H1 (cell line): ENCODE data around the gene UBASH3A. TPM values are rescaled to one million over a fixed set of nuclear protein-coding genes. Genes with fewer than 3 reads are reported as not detected.

Experiments
- CTCF ChIA-PET: fragments of 300-600 bp; sonication (Branson Sonifier 250); formaldehyde crosslinking; loops from one replicate; lab custom pipeline; 2021; ENCODE audit not compliant: partially characterized antibody; lab: Charles Lee
- POLR2A ChIA-PET: fragments of 300-600 bp; sonication (Branson Sonifier 250); formaldehyde crosslinking; loops from one replicate; lab custom pipeline; 2021; ENCODE audit warnings: inconsistent platforms; ENCODE audit not compliant: partially characterized antibody; lab: Charles Lee
- DNase-seq, 2 experiments: peaks; one replicate each; pipeline versions ENCODE4 v3.0.0 to v3.0.0-alpha.2; 2010 to 2022; ENCODE audit warnings: low spot score in 2 of 2, low read depth in 1 of 2, mixed read lengths in 1 of 2
- FAIRE-seq: peaks from 2 replicates; lab custom pipeline; 2011; peaks lifted over from hg19 to GRCh38; lab: Jason Lieb, UNC
- H2AFZ ChIP-seq: 2 replicates; pipeline ENCODE4 v1.8.1; 2012; ENCODE audit warnings: low read length, inconsistent platforms
- H2AK5ac ChIP-seq: 2 replicates; pipeline ENCODE4 v1.6.1; 2013; ENCODE audit warnings: low read depth, low read length
- H2BK120ac ChIP-seq: replicated peaks from 2 replicates; pipeline ENCODE3; 2013; ENCODE audit warnings: low read depth, low read length, inconsistent platforms
- H2BK12ac ChIP-seq: 2 replicates; pipeline ENCODE4 v1.6.1; 2013; ENCODE audit warnings: low read depth, low read length
- H2BK15ac ChIP-seq: 2 replicates; pipeline ENCODE4 v1.6.1; 2013; ENCODE audit warnings: low read length
- H2BK20ac ChIP-seq: 2 replicates; pipeline ENCODE4 v1.6.1; 2013; ENCODE audit warnings: low read length
- H2BK5ac ChIP-seq: 2 replicates; pipeline ENCODE4 v1.6.1; 2013; ENCODE audit warnings: low read depth, low read length
- H3K14ac ChIP-seq: 2 replicates; pipeline ENCODE4 v1.6.1; 2013; ENCODE audit warnings: inconsistent platforms; ENCODE audit not compliant: insufficient read length
- H3K18ac ChIP-seq: 2 replicates; pipeline ENCODE4 v1.6.1; 2013; ENCODE audit warnings: low read length; ENCODE audit errors: extremely low read depth
- H3K23ac ChIP-seq: 2 replicates; pipeline ENCODE4 v1.6.1; 2013; ENCODE audit warnings: inconsistent platforms; ENCODE audit not compliant: insufficient read length
- H3K23me2 ChIP-seq: 2 replicates; pipeline ENCODE4 v1.6.1; 2013; ENCODE audit warnings: low read depth, low read length
- H3K27ac ChIP-seq: 2 replicates; pipeline ENCODE4 v1.6.1; 2011; ENCODE audit warnings: low read depth, low read length, inconsistent platforms
- H3K27me3 ChIP-seq, 4 experiments: replicated peaks in 1 of 4; 1 replicate in 1 of 4; 2 replicates in 3 of 4; pipeline versions ENCODE4 v1.6.1 to v1.8.1; 2011 to 2013; ENCODE audit warnings: low read length in 3 of 4, mild to moderate bottlenecking in 3 of 4, inconsistent platforms in 2 of 4, mixed read lengths in 2 of 4, moderate library complexity in 1 of 4; ENCODE audit not compliant: control insufficient read depth in 3 of 4, insufficient read depth in 3 of 4; ENCODE audit errors: extremely low read depth in 1 of 4
- H3K36me3 ChIP-seq, 4 experiments: 2 replicates each; pipeline versions ENCODE4 v1.6.1 to v1.8.1; 2011 to 2013; ENCODE audit warnings: mild to moderate bottlenecking in 4 of 4, low read length in 3 of 4, moderate library complexity in 2 of 4, control low read depth in 1 of 4, inconsistent platforms in 1 of 4; ENCODE audit not compliant: insufficient read depth in 4 of 4, control insufficient read depth in 2 of 4
- H3K4ac ChIP-seq: replicated peaks from 2 replicates; pipeline ENCODE3; 2013; ENCODE audit warnings: low read length, low read depth, mixed read lengths, inconsistent platforms; ENCODE audit not compliant: insufficient read length
- H3K4me1 ChIP-seq, 4 experiments: replicated peaks in 1 of 4; 1 replicate in 1 of 4; 2 replicates in 3 of 4; pipeline versions ENCODE4 v1.6.1 to v1.8.1; 2011 to 2013; ENCODE audit warnings: low read length in 3 of 4, inconsistent platforms in 2 of 4, mixed read lengths in 1 of 4; ENCODE audit not compliant: insufficient read depth in 4 of 4, control insufficient read depth in 3 of 4
- H3K4me2 ChIP-seq, 2 experiments: 2 replicates each; pipeline versions ENCODE4 v1.6.1 to v1.8.1; 2011 to 2013; ENCODE audit warnings: low read depth in 2 of 2, low read length in 2 of 2, control low read depth in 1 of 2, inconsistent platforms in 1 of 2, mild to moderate bottlenecking in 1 of 2; ENCODE audit not compliant: insufficient read depth in 1 of 2
- H3K4me3 ChIP-seq, 4 experiments: fragments of 200-600, 300-600 bp in 1 of 4; sonication (generic), shearing (Covaris generic), sonication (Bioruptor Twin) in 1 of 4; 2 replicates each; pipeline versions ENCODE4 v1.5.1 to v1.8.1; 2011 to 2016; ENCODE audit warnings: low read length in 4 of 4, low read depth in 3 of 4, control low read depth in 2 of 4, inconsistent platforms in 2 of 4, mild to moderate bottlenecking in 2 of 4, mixed read lengths in 1 of 4, moderate library complexity in 1 of 4; ENCODE audit not compliant: insufficient read depth in 2 of 4; ENCODE audit errors: extremely low read depth in 1 of 4
- H3K56ac ChIP-seq: replicated peaks from 2 replicates; pipeline ENCODE3; 2013; ENCODE audit warnings: low read depth, mild to moderate bottlenecking, mixed read lengths, low read length, inconsistent platforms; ENCODE audit not compliant: insufficient read length
- H3K79me1 ChIP-seq: 2 replicates; pipeline ENCODE4 v1.6.1; 2013; ENCODE audit warnings: low read depth, low read length, control low read depth
- H3K79me2 ChIP-seq, 2 experiments: 2 replicates each; pipeline versions ENCODE4 v1.6.1 to v1.8.1; 2012 to 2013; ENCODE audit warnings: low read length in 2 of 2, mild to moderate bottlenecking in 2 of 2, inconsistent platforms in 1 of 2; ENCODE audit not compliant: insufficient read depth in 2 of 2, control insufficient read depth in 1 of 2
- H3K9ac ChIP-seq, 4 experiments: replicated peaks in 1 of 4; 1 replicate in 1 of 4; 2 replicates in 3 of 4; pipeline versions ENCODE4 v1.6.1 to v1.8.1; 2011 to 2013; ENCODE audit warnings: low read depth in 3 of 4, low read length in 3 of 4, control low read depth in 2 of 4, mild to moderate bottlenecking in 2 of 4, moderate library complexity in 2 of 4, inconsistent platforms in 1 of 4; ENCODE audit errors: extremely low read depth in 1 of 4
- H3K9me3 ChIP-seq, 2 experiments: 2 replicates each; pipeline versions ENCODE4 v1.6.1 to v1.8.1; 2012 to 2013; ENCODE audit warnings: mild to moderate bottlenecking in 2 of 2, moderate library complexity in 2 of 2, control low read depth in 1 of 2, inconsistent platforms in 1 of 2, low read depth in 1 of 2, low read length in 1 of 2, mixed read lengths in 1 of 2; ENCODE audit not compliant: insufficient read depth in 2 of 2
- H4K20me1 ChIP-seq, 2 experiments: replicated peaks in 1 of 2; 2 replicates each; pipeline versions ENCODE3 to v1.8.1; 2011 to 2013; ENCODE audit warnings: inconsistent platforms in 2 of 2, low read length in 2 of 2, mild to moderate bottlenecking in 1 of 2; ENCODE audit not compliant: insufficient read depth in 2 of 2, control insufficient read depth in 1 of 2
- H4K5ac ChIP-seq: 2 replicates; pipeline ENCODE4 v1.6.1; 2013; ENCODE audit warnings: low read length, low read depth, mixed read lengths, inconsistent platforms; ENCODE audit not compliant: insufficient read length
- H4K8ac ChIP-seq: 2 replicates; pipeline ENCODE4 v1.8.0; 2013; ENCODE audit warnings: mild to moderate bottlenecking, moderate library complexity, low read length, inconsistent platforms; ENCODE audit not compliant: insufficient read depth; ENCODE audit errors: extremely low read depth
- H4K91ac ChIP-seq: replicated peaks from 2 replicates; pipeline ENCODE3; 2013; ENCODE audit warnings: low read length, mixed read lengths, inconsistent platforms; ENCODE audit not compliant: insufficient read length
- FOSL1 ChIP-seq: IDR thresholded peaks from 2 replicates; pipeline ENCODE4 v1.6.1; 2011; ENCODE audit warnings: mild to moderate bottlenecking, low read depth, low read length, moderate library complexity; ENCODE audit not compliant: insufficient read depth
- GTF2F1 ChIP-seq: IDR thresholded peaks from 2 replicates; pipeline ENCODE4 v1.6.1; 2012; ENCODE audit warnings: low read depth, low read length, improper control_type of control experiment, borderline replicate concordance
- HDAC6 ChIP-seq: IDR thresholded peaks from one replicate; pipeline ENCODE4 v1.7.1; 2012; ENCODE audit warnings: low read depth, mild to moderate bottlenecking, inconsistent platforms, low read length, moderate library complexity
- KDM1A ChIP-seq: fragments of 200-600, 300-600 bp; sonication (generic); IDR thresholded peaks from 2 replicates; pipeline ENCODE4 v1.7.1; 2016; ENCODE audit warnings: mild to moderate bottlenecking, low read length, borderline replicate concordance
- NANOG ChIP-seq: IDR thresholded peaks from 2 replicates; pipeline ENCODE4 v1.6.1; 2011; ENCODE audit warnings: low read length, low read depth, mild to moderate bottlenecking, inconsistent platforms; ENCODE audit not compliant: insufficient read depth, poor library complexity, severe bottlenecking
- POLR2AphosphoS5 ChIP-seq: IDR thresholded peaks from 2 replicates; pipeline ENCODE4 v1.6.1; 2011; ENCODE audit warnings: low read depth, low read length
- RNF2 ChIP-seq: fragments of 200-900, 300-1000 bp; sonication (generic); IDR thresholded peaks from 2 replicates; pipeline ENCODE4 v1.7.1; 2016; ENCODE audit warnings: borderline replicate concordance, low read depth, mild to moderate bottlenecking, antibody characterized with exemption, low read length; ENCODE audit not compliant: poor library complexity, severe bottlenecking; ENCODE audit errors: missing control alignments
- SAP30 ChIP-seq: fragments of 300-600 bp; sonication (generic); IDR thresholded peaks from 2 replicates; pipeline ENCODE4 v1.7.1; 2012; ENCODE audit warnings: low read length, moderate library complexity, mild to moderate bottlenecking, inconsistent platforms; ENCODE audit not compliant: insufficient read depth, insufficient replicate concordance
- SP2 ChIP-seq: IDR thresholded peaks from 2 replicates; pipeline ENCODE4 v1.6.1; 2012; ENCODE audit warnings: mild to moderate bottlenecking, low read length, inconsistent platforms
- SP4 ChIP-seq: IDR thresholded peaks from 2 replicates; pipeline ENCODE4 v1.6.1; 2012; ENCODE audit warnings: low read length, inconsistent platforms
- TCF12 ChIP-seq: IDR thresholded peaks from 2 replicates; pipeline ENCODE4 v1.6.1; 2011; ENCODE audit warnings: low read depth, mild to moderate bottlenecking, low read length
- TEAD4 ChIP-seq: IDR thresholded peaks from 2 replicates; pipeline ENCODE4 v1.6.1; 2012; ENCODE audit warnings: low read depth, low read length, inconsistent platforms, mixed read lengths
- YY1 ChIP-seq: IDR thresholded peaks from 2 replicates; pipeline ENCODE4 v1.6.1; 2011; ENCODE audit warnings: low read depth, mild to moderate bottlenecking, low read length
- WGBS, 2 experiments: shearing (Covaris generic) in 1 of 2; methylation state at CpG; one replicate each; pipeline versions ENCODE4 v1.1.6 to v1.1.7; 2013 to 2015; ENCODE audit warnings: low lambda C conversion rate in 2 of 2, mixed read lengths in 2 of 2, inconsistent platforms in 1 of 2, low coverage in 1 of 2, missing lambda C conversion rate in 1 of 2; ENCODE audit not compliant: insufficient replicate concordance in 2 of 2, insufficient coverage in 1 of 2, insufficient read length in 1 of 2; ENCODE audit errors: extremely low coverage in 1 of 2, missing lambda C conversion rate in 1 of 2; 5-methylcytosine and 5-hydroxymethylcytosine counted together
- polyA plus RNA-seq, 7 experiments: library from polyadenylated mRNA; depleted of rRNA in 3 of 7; stranded (reverse) in 5 of 7; unstranded in 2 of 7; fragments of >200 nt in 5 of 7; fragments of 200-250 nt in 2 of 7; gene quantifications; 1 replicate in 5 of 7; 2 replicates in 1 of 7; 4 replicates in 1 of 7; pipeline versions ENCODE4 v1.2.1 to v1.2.3, GENCODE V29; 2011 to 2013; ENCODE audit warnings: missing spikeins in 2 of 7, mixed read lengths in 2 of 7
- total RNA-seq: library from RNA; stranded (reverse); fragmentation: NEBNext Ultra II Directional; extraction: Animal tissue kit (Norgen Biotek cat#: 25700); gene quantifications from 2 replicates; pipeline ENCODE4 v1.2.1, GENCODE V29; 2021
- TF ChIP-seq, protein P1 (sequence below): IDR thresholded peaks from 2 replicates; pipeline ENCODE4 v1.6.1; 2012; ENCODE audit warnings: inconsistent platforms

UBASH3A gene
- total and polyA plus RNA-seq, 2 of the 8 experiments (the other 6 are each of a cell fraction or from before 2014, with no cell fraction given): not detected

DNA sequence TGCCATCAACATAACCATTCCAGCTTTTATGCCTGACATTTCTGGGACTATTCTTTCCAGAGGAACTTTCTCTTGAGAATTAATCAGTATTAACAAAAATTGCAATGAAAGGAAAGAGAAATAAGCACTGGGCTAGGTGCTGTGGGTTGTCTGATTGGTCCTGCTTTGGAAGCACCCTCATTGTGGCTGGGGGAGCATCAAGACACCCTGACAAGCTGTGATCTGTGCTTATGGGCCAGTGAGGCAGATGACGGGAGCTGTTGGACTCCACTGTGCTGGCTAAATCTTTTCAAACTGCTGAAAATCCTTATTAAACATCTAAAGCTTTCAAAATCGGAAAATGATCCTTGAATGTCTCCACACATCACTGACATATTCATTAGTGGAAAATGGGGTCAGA is 20.0 kb downstream of the UBASH3A start:
- Histone ChIP-seq H3K23ac (no peak overlapping the region), H4K91ac (no peak overlapping the region), H2AFZ (no peak overlapping the region), H3K9ac (no peak overlapping the region), H3K56ac (no peak overlapping the region), H3K4ac (no peak overlapping the region), H3K18ac (no peak overlapping the region), H2BK5ac (no peak overlapping the region), H3K4me2 (no peak overlapping the region), H4K5ac (no peak overlapping the region), H3K79me1 (no peaks in the 10 kb centered on the region), H2BK15ac (no peak overlapping the region), H2BK12ac (no peak overlapping the region), H3K27me3 (no peaks in the 10 kb centered on the region; a peak in 1 of 7 replicates), H4K8ac (no peak overlapping the region), H3K23me2 (no peaks in the 10 kb centered on the region), H3K27ac (no peak overlapping the region), H3K9me3 (0 out of 4 replicates have a peak, but pooled peaks cover 0 to 2% of the 10 kb centered on the region in 2 experiments), H3K14ac (no peak overlapping the region), H3K4me1 (no peaks in the 10 kb centered on the region), H3K4me3 (no peak overlapping the region), H2BK20ac (no peak overlapping the region), H2BK120ac (no peak overlapping the region), H3K36me3 (no peaks in the 10 kb centered on the region), H3K79me2 (no peaks in the 10 kb centered on the region), H4K20me1 (no peaks in the 10 kb centered on the region), H2AK5ac (no peak overlapping the region)
- POLR2A ChIA-PET: no interaction called here
- FAIRE-seq: no peak
- WGBS, 2 experiments: 94% methylated on average over 2 of the region's 2 CpGs; no CpG with 5 or more reads in 1 of the 2 experiments
- CTCF ChIA-PET: interaction anchor here (0.6 to 2.0 kb wide), 10 partner anchors 10 to 440 kb away, joined by 3 to 7 read pairs (median 3); no protein-coding TSS in a partner anchor
- DNase-seq: no peak
- TF ChIP-seq GTF2F1 (no peak), SP4 (no peak), SAP30 (no peak), KDM1A (no peak), TEAD4 (no peak), POLR2AphosphoS5 (no peak), SP2 (no peak), TCF12 (no peak), FOSL1 (no peak), RNF2 (no peak), YY1 (no peak), HDAC6 (no peak), NANOG (no peak)
- TF ChIP-seq, protein P1, sequence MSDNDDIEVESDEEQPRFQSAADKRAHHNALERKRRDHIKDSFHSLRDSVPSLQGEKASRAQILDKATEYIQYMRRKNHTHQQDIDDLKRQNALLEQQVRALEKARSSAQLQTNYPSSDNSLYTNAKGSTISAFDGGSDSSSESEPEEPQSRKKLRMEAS: no peak
